HEK293 (cell line): ENCODE results near the gene TICAM1.
A peak's percentile ranks its signal among the peaks of the same experiment; 100 is the strongest.

Experiments used
- GLIS1 ChIP-seq: fragments of 450-650 bp; formaldehyde crosslinking; IDR thresholded peaks from 2 replicates; pipeline ENCODE4 v1.5.1; 2016; ENCODE audit warnings: missing biosample characterization, missing genetic modification characterization
- IKZF3 ChIP-seq: fragments of 450-650 bp; IDR thresholded peaks from 2 replicates; pipeline ENCODE4 v1.5.0; 2018; ENCODE audit warnings: missing biosample characterization, mild to moderate bottlenecking, missing genetic modification characterization, moderate library complexity
- KLF10 ChIP-seq: fragments of 450-650 bp; IDR thresholded peaks from 2 replicates; pipeline ENCODE4 v1.5.1; 2018; ENCODE audit warnings: missing biosample characterization, mild to moderate bottlenecking, missing genetic modification characterization
- KLF8 ChIP-seq: fragments of 450-650 bp; formaldehyde crosslinking; IDR thresholded peaks from 2 replicates; pipeline ENCODE4 v1.5.1; 2016; ENCODE audit warnings: missing biosample characterization, missing genetic modification characterization
- KLF9 ChIP-seq: fragments of 450-650 bp; formaldehyde crosslinking; IDR thresholded peaks from 2 replicates; pipeline ENCODE4 v1.5.1; 2016; ENCODE audit warnings: missing biosample characterization, missing genetic modification characterization, low read depth
- SP3 ChIP-seq: fragments of 450-650 bp; formaldehyde crosslinking; IDR thresholded peaks from 2 replicates; pipeline ENCODE4 v1.5.1; 2016; ENCODE audit warnings: missing biosample characterization, missing genetic modification characterization
- YY1 ChIP-seq: fragments of 450-650 bp; formaldehyde crosslinking; IDR thresholded peaks from 2 replicates; pipeline ENCODE4 v1.5.1; 2018; ENCODE audit warnings: missing biosample characterization, missing genetic modification characterization
- ZBTB49 ChIP-seq: fragments of 450-650 bp; formaldehyde crosslinking; IDR thresholded peaks from 2 replicates; pipeline ENCODE4 v1.5.1; 2016; ENCODE audit warnings: missing biosample characterization, missing genetic modification characterization, low read depth
- ZNF133 ChIP-seq: fragments of 450-650 bp; formaldehyde crosslinking; IDR thresholded peaks from 2 replicates; pipeline ENCODE4 v1.5.1; 2016; ENCODE audit warnings: missing biosample characterization, missing genetic modification characterization
- ZNF157 ChIP-seq: fragments of 450-650 bp; formaldehyde crosslinking; IDR thresholded peaks from 2 replicates; pipeline ENCODE4 v1.5.1; 2016; ENCODE audit warnings: missing biosample characterization, missing genetic modification characterization
- ZNF174 ChIP-seq: fragments of 450-650 bp; formaldehyde crosslinking; IDR thresholded peaks from 2 replicates; pipeline ENCODE4 v1.5.0; 2017; ENCODE audit warnings: missing biosample characterization, mild to moderate bottlenecking, missing genetic modification characterization
- ZNF2 ChIP-seq: fragments of 450-650 bp; formaldehyde crosslinking; IDR thresholded peaks from 2 replicates; pipeline ENCODE4 v1.5.1; 2016; ENCODE audit warnings: missing biosample characterization, missing genetic modification characterization
- ZNF202 ChIP-seq: fragments of 450-650 bp; formaldehyde crosslinking; IDR thresholded peaks from 2 replicates; pipeline ENCODE4 v1.5.1; 2016; ENCODE audit warnings: missing biosample characterization, missing genetic modification characterization, borderline replicate concordance
- ZNF221 ChIP-seq: fragments of 450-650 bp; formaldehyde crosslinking; IDR thresholded peaks from 2 replicates; pipeline ENCODE4 v1.5.1; 2017; ENCODE audit warnings: missing biosample characterization, missing genetic modification characterization, borderline replicate concordance
- ZNF24 ChIP-seq: fragments of 450-650 bp; formaldehyde crosslinking; IDR thresholded peaks from 2 replicates; pipeline ENCODE4 v1.5.1; 2016; ENCODE audit warnings: missing biosample characterization, missing genetic modification characterization
- ZNF274 ChIP-seq, 2 experiments: fragments of 200-500 bp in 1 of 2; fragments of 450-650 bp in 1 of 2; sonication (Bioruptor generic) in 1 of 2; formaldehyde crosslinking in 1 of 2; IDR thresholded peaks; 2 replicates each; pipeline versions ENCODE4 v1.5.1 to v1.6.1; 2014 to 2016; ENCODE audit warnings: borderline replicate concordance in 1 of 2, inconsistent platforms in 1 of 2, low read length in 1 of 2, missing biosample characterization in 1 of 2, missing genetic modification characterization in 1 of 2
- ZNF341 ChIP-seq: fragments of 450-650 bp; formaldehyde crosslinking; IDR thresholded peaks from 2 replicates; pipeline ENCODE4; 2016; ENCODE audit warnings: low read depth, missing biosample characterization, missing genetic modification characterization
- ZNF354C ChIP-seq: fragments of 450-650 bp; formaldehyde crosslinking; IDR thresholded peaks from 2 replicates; pipeline ENCODE4 v1.5.1; 2016; ENCODE audit warnings: missing biosample characterization, missing genetic modification characterization, low read depth, borderline replicate concordance
- ZNF366 ChIP-seq: fragments of 450-650 bp; formaldehyde crosslinking; conservative IDR thresholded peaks from 2 replicates; pipeline ENCODE4 v1.5.1; 2016; ENCODE audit warnings: missing biosample characterization, missing genetic modification characterization
- ZNF433 ChIP-seq: fragments of 450-650 bp; formaldehyde crosslinking; IDR thresholded peaks from 2 replicates; pipeline ENCODE4 v1.5.1; 2016; ENCODE audit warnings: missing biosample characterization, missing genetic modification characterization, low read depth
- ZNF549 ChIP-seq: fragments of 450-650 bp; IDR thresholded peaks from 2 replicates; pipeline ENCODE4 v1.5.1; 2018; ENCODE audit warnings: missing biosample characterization, missing genetic modification characterization, mild to moderate bottlenecking, inconsistent platforms, moderate library complexity
- ZNF555 ChIP-seq: fragments of 450-650 bp; formaldehyde crosslinking; conservative IDR thresholded peaks from 2 replicates; pipeline ENCODE4 v1.5.1; 2017; ENCODE audit warnings: missing biosample characterization, mild to moderate bottlenecking, missing genetic modification characterization, inconsistent platforms
- ZNF600 ChIP-seq: fragments of 450-650 bp; formaldehyde crosslinking; IDR thresholded peaks from 2 replicates; pipeline ENCODE4 v1.5.1; 2016; ENCODE audit warnings: missing biosample characterization, missing genetic modification characterization
- ZNF626 ChIP-seq: fragments of 450-650 bp; sonication (Bioruptor Pico); formaldehyde crosslinking; IDR thresholded peaks from 2 replicates; pipeline ENCODE4 v1.5.1; 2018; ENCODE audit warnings: missing biosample characterization, missing genetic modification characterization, inconsistent platforms
- ZNF629 ChIP-seq: fragments of 450-650 bp; formaldehyde crosslinking; IDR thresholded peaks from 2 replicates; pipeline ENCODE4 v1.5.1; 2017; ENCODE audit warnings: missing biosample characterization, missing genetic modification characterization
- ZNF664 ChIP-seq: fragments of 450-650 bp; formaldehyde crosslinking; IDR thresholded peaks from 2 replicates; pipeline ENCODE4 v1.5.1; 2016; ENCODE audit warnings: missing biosample characterization, missing genetic modification characterization
- ZNF670 ChIP-seq: fragments of 450-650 bp; formaldehyde crosslinking; IDR thresholded peaks from 2 replicates; pipeline ENCODE4 v1.5.1; 2016; ENCODE audit warnings: missing biosample characterization, missing genetic modification characterization, low read depth
- ZNF843 ChIP-seq: fragments of 450-650 bp; formaldehyde crosslinking; IDR thresholded peaks from 2 replicates; pipeline ENCODE4 v1.5.1; 2016; ENCODE audit warnings: missing biosample characterization, missing genetic modification characterization
- TF ChIP-seq, protein P1 (sequence below): fragments of 450-650 bp; formaldehyde crosslinking; IDR thresholded peaks from 2 replicates; pipeline ENCODE4 v1.5.1; 2017; ENCODE audit warnings: missing biosample characterization, missing genetic modification characterization
- TF ChIP-seq, protein P2 (sequence below): fragments of 450-650 bp; formaldehyde crosslinking; IDR thresholded peaks from 2 replicates; pipeline ENCODE4 v1.5.1; 2016; ENCODE audit warnings: missing biosample characterization, missing genetic modification characterization
- TF ChIP-seq, protein P3 (sequence below): fragments of 450-650 bp; formaldehyde crosslinking; IDR thresholded peaks from 2 replicates; pipeline ENCODE4 v1.5.1; 2016; ENCODE audit warnings: missing biosample characterization, missing genetic modification characterization, borderline replicate concordance
- TF ChIP-seq, protein P4 (sequence below): fragments of 450-650 bp; formaldehyde crosslinking; IDR thresholded peaks from 2 replicates; pipeline ENCODE4 v1.5.1; 2016; ENCODE audit warnings: missing biosample characterization, missing genetic modification characterization

TICAM1 gene

DNA sequence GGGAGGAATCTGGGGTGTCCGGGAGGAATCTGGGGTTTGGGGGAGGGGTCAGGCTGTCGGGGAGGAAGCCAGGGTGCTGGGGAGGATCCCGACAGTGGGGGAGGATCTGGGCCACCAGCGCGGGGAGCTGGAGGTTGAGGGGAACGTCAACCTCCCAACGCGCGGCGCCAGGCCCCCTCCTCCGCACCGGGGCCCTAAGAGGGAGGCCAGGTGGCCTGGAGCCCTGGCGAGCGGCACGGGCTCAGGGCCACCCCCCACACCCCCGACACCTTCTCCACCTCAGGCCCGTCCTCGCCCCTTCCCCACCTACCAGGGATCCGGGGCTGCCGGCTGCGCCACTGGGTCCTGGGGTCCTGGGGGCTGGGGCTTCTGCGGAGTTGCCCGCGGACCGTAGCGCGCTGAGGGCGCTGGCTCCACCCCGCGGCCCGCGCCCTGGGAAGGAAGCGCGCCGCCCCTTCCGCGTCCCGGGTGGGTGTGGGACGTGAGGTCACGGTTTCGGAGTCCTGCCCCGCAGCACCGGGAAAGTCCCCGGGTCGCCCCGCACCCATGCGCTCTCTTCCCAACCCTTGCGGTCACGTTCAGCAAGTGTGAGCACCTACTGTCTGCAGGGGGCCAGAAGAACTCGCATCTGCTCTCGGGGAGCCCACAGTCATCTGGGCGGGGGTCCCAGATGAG is at the start of gene TICAM1 (continued):
- TF ChIP-seq ZNF157 (tag by site-specific recombination) (no peak), GLIS1 (tag by site-specific recombination) (peak; percentile 59), KLF8 (tag by site-specific recombination) (peak; percentile 78), ZBTB49 (no peak), ZNF174 (tag by site-specific recombination) (no peak), ZNF133 (no peak), ZNF202 (tag by site-specific recombination) (no peak), ZNF664 (tag by site-specific recombination) (no peak), ZNF843 (tag by site-specific recombination) (0 out of 2 replicates have a peak, but pooled peaks have one; percentile 18), ZNF670 (tag by site-specific recombination) (no peak), ZNF366 (no peak), ZNF433 (tag by site-specific recombination) (no peak), ZNF629 (tag by site-specific recombination) (peak; percentile 38), ZNF626 (tag by site-specific recombination) (no peak), ZNF221 (tag by site-specific recombination) (no peak), ZNF555 (tag by site-specific recombination) (no peak), KLF9 (tag by site-specific recombination) (peak; percentile 73), ZNF2 (no peak), KLF10 (no peak), ZNF341 (tag by site-specific recombination) (no peak), YY1 (tag by site-specific recombination) (no peak), ZNF24 (no peak), SP3 (peak; percentile 57), ZNF274 (IDR thresholded peaks at IDR 0.05; ENCODE audit: low read length) (no peak), ZNF274 (tag by site-specific recombination; IDR thresholded peaks at IDR 0.05; ENCODE audit: borderline replicate concordance) (no peak), ZNF600 (tag by site-specific recombination) (peak; percentile 42; the same call in 1 of the 2 replicates), IKZF3 (tag by site-specific recombination) (no peak), ZNF549 (tag by site-specific recombination) (no peak), ZNF354C (tag by site-specific recombination) (no peak)
- TF ChIP-seq, protein P1, sequence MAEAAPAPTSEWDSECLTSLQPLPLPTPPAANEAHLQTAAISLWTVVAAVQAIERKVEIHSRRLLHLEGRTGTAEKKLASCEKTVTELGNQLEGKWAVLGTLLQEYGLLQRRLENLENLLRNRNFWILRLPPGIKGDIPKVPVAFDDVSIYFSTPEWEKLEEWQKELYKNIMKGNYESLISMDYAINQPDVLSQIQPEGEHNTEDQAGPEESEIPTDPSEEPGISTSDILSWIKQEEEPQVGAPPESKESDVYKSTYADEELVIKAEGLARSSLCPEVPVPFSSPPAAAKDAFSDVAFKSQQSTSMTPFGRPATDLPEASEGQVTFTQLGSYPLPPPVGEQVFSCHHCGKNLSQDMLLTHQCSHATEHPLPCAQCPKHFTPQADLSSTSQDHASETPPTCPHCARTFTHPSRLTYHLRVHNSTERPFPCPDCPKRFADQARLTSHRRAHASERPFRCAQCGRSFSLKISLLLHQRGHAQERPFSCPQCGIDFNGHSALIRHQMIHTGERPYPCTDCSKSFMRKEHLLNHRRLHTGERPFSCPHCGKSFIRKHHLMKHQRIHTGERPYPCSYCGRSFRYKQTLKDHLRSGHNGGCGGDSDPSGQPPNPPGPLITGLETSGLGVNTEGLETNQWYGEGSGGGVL (tag by site-specific recombination) = peak; percentile 48; the same call in 1 of the 2 replicates
- TF ChIP-seq, protein P2, sequence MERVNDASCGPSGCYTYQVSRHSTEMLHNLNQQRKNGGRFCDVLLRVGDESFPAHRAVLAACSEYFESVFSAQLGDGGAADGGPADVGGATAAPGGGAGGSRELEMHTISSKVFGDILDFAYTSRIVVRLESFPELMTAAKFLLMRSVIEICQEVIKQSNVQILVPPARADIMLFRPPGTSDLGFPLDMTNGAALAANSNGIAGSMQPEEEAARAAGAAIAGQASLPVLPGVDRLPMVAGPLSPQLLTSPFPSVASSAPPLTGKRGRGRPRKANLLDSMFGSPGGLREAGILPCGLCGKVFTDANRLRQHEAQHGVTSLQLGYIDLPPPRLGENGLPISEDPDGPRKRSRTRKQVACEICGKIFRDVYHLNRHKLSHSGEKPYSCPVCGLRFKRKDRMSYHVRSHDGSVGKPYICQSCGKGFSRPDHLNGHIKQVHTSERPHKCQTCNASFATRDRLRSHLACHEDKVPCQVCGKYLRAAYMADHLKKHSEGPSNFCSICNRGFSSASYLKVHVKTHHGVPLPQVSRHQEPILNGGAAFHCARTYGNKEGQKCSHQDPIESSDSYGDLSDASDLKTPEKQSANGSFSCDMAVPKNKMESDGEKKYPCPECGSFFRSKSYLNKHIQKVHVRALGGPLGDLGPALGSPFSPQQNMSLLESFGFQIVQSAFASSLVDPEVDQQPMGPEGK = peak; percentile 64
- TF ChIP-seq, protein P3, sequence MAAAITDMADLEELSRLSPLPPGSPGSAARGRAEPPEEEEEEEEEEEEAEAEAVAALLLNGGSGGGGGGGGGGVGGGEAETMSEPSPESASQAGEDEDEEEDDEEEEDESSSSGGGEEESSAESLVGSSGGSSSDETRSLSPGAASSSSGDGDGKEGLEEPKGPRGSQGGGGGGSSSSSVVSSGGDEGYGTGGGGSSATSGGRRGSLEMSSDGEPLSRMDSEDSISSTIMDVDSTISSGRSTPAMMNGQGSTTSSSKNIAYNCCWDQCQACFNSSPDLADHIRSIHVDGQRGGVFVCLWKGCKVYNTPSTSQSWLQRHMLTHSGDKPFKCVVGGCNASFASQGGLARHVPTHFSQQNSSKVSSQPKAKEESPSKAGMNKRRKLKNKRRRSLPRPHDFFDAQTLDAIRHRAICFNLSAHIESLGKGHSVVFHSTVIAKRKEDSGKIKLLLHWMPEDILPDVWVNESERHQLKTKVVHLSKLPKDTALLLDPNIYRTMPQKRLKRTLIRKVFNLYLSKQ = no peak
- TF ChIP-seq, protein P4, sequence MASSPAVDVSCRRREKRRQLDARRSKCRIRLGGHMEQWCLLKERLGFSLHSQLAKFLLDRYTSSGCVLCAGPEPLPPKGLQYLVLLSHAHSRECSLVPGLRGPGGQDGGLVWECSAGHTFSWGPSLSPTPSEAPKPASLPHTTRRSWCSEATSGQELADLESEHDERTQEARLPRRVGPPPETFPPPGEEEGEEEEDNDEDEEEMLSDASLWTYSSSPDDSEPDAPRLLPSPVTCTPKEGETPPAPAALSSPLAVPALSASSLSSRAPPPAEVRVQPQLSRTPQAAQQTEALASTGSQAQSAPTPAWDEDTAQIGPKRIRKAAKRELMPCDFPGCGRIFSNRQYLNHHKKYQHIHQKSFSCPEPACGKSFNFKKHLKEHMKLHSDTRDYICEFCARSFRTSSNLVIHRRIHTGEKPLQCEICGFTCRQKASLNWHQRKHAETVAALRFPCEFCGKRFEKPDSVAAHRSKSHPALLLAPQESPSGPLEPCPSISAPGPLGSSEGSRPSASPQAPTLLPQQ (tag by site-specific recombination) = no peak
